ENCODE data around the gene CASKIN1.
"Not testable (repeated sequence)": the region's sequence is repeated elsewhere in the genome, so short reads cannot be mapped to it uniquely, and the experiment has no call there.

CASKIN1 gene

DNA sequence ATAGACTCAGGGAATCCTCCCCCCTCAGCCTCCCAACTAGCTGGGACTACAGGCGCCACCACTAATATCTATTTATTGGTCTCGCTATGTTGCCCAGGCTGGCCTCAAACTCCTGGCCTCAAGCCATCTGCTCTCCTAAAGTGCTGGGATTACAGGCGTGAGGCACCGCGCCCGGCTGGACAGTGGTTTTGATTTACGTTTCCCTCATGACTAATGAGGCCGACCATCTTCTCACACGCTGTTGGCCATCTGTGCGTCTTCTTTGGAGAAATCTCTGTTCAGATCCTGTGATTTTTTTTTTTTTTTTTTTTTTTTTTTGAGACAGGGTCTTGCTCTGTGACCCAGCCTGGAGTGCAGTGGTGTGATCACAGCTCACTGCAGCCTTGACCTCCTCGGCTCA lies 67.2 kb downstream of the CASKIN1 start:
- not testable (repeated sequence) for DNase-seq

DNA sequence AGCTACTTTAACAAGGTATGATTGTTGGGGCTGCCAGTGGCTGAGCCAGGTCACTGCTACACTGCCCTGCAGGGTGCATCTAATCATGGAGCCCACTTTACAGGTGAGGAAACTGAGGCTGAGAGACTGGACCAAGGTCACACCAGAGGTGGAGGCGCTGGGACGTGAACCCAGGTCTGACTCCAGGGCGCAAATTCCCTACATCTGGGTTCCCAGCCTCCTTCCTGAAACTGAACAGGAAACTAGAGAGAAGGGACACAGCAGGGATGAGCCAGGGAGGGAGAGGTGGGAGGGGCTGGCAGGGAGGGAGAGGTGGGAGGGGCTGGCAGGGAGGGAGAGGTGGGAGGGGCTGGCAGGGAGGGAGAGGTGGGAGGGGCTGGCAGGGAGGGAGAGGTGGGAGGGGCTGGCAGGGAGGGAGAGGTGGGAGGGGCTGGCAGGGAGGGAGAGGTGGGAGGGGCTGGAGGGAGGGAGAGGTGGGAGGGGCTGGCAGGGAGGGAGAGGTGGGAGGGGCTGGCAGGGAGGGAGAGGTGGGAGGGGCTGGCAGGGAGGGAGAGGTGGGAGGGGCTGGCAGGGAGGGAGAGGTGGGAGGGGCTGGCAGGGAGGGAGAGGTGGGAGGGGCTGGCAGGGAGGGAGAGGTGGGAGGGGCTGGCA lies 68.7 kb downstream of the CASKIN1 start:
- not testable (repeated sequence) for DNase-seq
